H1 (cell line): Measurements from ENCODE around the gene ZNF565. TPM values are rescaled to one million over a fixed set of nuclear protein-coding genes. Genes with fewer than 3 reads are reported as not detected.

ENCODE experiments used
- CTCF ChIA-PET: fragments of 300-600 bp; sonication (Branson Sonifier 250); formaldehyde crosslinking; loops from one replicate; lab custom pipeline; 2021; ENCODE audit not compliant: partially characterized antibody; lab: Charles Lee
- POLR2A ChIA-PET: fragments of 300-600 bp; sonication (Branson Sonifier 250); formaldehyde crosslinking; loops from one replicate; lab custom pipeline; 2021; ENCODE audit warnings: inconsistent platforms; ENCODE audit not compliant: partially characterized antibody; lab: Charles Lee
- DNase-seq, 2 experiments: peaks; one replicate each; pipeline versions ENCODE4 v3.0.0 to v3.0.0-alpha.2; 2010 to 2022; ENCODE audit warnings: low spot score in 2 of 2, low read depth in 1 of 2, mixed read lengths in 1 of 2
- FAIRE-seq: peaks from 2 replicates; lab custom pipeline; 2011; peaks lifted over from hg19 to GRCh38; lab: Jason Lieb, UNC
- H2AFZ ChIP-seq: 2 replicates; pipeline ENCODE4 v1.8.1; 2012; ENCODE audit warnings: low read length, inconsistent platforms
- H2AK5ac ChIP-seq: 2 replicates; pipeline ENCODE4 v1.6.1; 2013; ENCODE audit warnings: low read depth, low read length
- H2BK120ac ChIP-seq: replicated peaks from 2 replicates; pipeline ENCODE3; 2013; ENCODE audit warnings: low read depth, low read length, inconsistent platforms
- H2BK12ac ChIP-seq: 2 replicates; pipeline ENCODE4 v1.6.1; 2013; ENCODE audit warnings: low read depth, low read length
- H2BK15ac ChIP-seq: 2 replicates; pipeline ENCODE4 v1.6.1; 2013; ENCODE audit warnings: low read length
- H2BK20ac ChIP-seq: 2 replicates; pipeline ENCODE4 v1.6.1; 2013; ENCODE audit warnings: low read length
- H2BK5ac ChIP-seq: 2 replicates; pipeline ENCODE4 v1.6.1; 2013; ENCODE audit warnings: low read depth, low read length
- H3K14ac ChIP-seq: 2 replicates; pipeline ENCODE4 v1.6.1; 2013; ENCODE audit warnings: inconsistent platforms; ENCODE audit not compliant: insufficient read length
- H3K18ac ChIP-seq: 2 replicates; pipeline ENCODE4 v1.6.1; 2013; ENCODE audit warnings: low read length; ENCODE audit errors: extremely low read depth
- H3K23ac ChIP-seq: 2 replicates; pipeline ENCODE4 v1.6.1; 2013; ENCODE audit warnings: inconsistent platforms; ENCODE audit not compliant: insufficient read length
- H3K23me2 ChIP-seq: 2 replicates; pipeline ENCODE4 v1.6.1; 2013; ENCODE audit warnings: low read depth, low read length
- H3K27ac ChIP-seq: 2 replicates; pipeline ENCODE4 v1.6.1; 2011; ENCODE audit warnings: low read depth, low read length, inconsistent platforms
- H3K27me3 ChIP-seq, 4 experiments: replicated peaks in 1 of 4; 1 replicate in 1 of 4; 2 replicates in 3 of 4; pipeline versions ENCODE4 v1.6.1 to v1.8.1; 2011 to 2013; ENCODE audit warnings: low read length in 3 of 4, mild to moderate bottlenecking in 3 of 4, inconsistent platforms in 2 of 4, mixed read lengths in 2 of 4, moderate library complexity in 1 of 4; ENCODE audit not compliant: control insufficient read depth in 3 of 4, insufficient read depth in 3 of 4; ENCODE audit errors: extremely low read depth in 1 of 4
- H3K36me3 ChIP-seq, 4 experiments: 2 replicates each; pipeline versions ENCODE4 v1.6.1 to v1.8.1; 2011 to 2013; ENCODE audit warnings: mild to moderate bottlenecking in 4 of 4, low read length in 3 of 4, moderate library complexity in 2 of 4, control low read depth in 1 of 4, inconsistent platforms in 1 of 4; ENCODE audit not compliant: insufficient read depth in 4 of 4, control insufficient read depth in 2 of 4
- H3K4ac ChIP-seq: replicated peaks from 2 replicates; pipeline ENCODE3; 2013; ENCODE audit warnings: low read length, low read depth, mixed read lengths, inconsistent platforms; ENCODE audit not compliant: insufficient read length
- H3K4me1 ChIP-seq, 4 experiments: replicated peaks in 1 of 4; 1 replicate in 1 of 4; 2 replicates in 3 of 4; pipeline versions ENCODE4 v1.6.1 to v1.8.1; 2011 to 2013; ENCODE audit warnings: low read length in 3 of 4, inconsistent platforms in 2 of 4, mixed read lengths in 1 of 4; ENCODE audit not compliant: insufficient read depth in 4 of 4, control insufficient read depth in 3 of 4
- H3K4me2 ChIP-seq, 2 experiments: 2 replicates each; pipeline versions ENCODE4 v1.6.1 to v1.8.1; 2011 to 2013; ENCODE audit warnings: low read depth in 2 of 2, low read length in 2 of 2, control low read depth in 1 of 2, inconsistent platforms in 1 of 2, mild to moderate bottlenecking in 1 of 2; ENCODE audit not compliant: insufficient read depth in 1 of 2
- H3K4me3 ChIP-seq, 4 experiments: fragments of 200-600, 300-600 bp in 1 of 4; sonication (generic), shearing (Covaris generic), sonication (Bioruptor Twin) in 1 of 4; 2 replicates each; pipeline versions ENCODE4 v1.5.1 to v1.8.1; 2011 to 2016; ENCODE audit warnings: low read length in 4 of 4, low read depth in 3 of 4, control low read depth in 2 of 4, inconsistent platforms in 2 of 4, mild to moderate bottlenecking in 2 of 4, mixed read lengths in 1 of 4, moderate library complexity in 1 of 4; ENCODE audit not compliant: insufficient read depth in 2 of 4; ENCODE audit errors: extremely low read depth in 1 of 4
- H3K56ac ChIP-seq: replicated peaks from 2 replicates; pipeline ENCODE3; 2013; ENCODE audit warnings: low read depth, mild to moderate bottlenecking, mixed read lengths, low read length, inconsistent platforms; ENCODE audit not compliant: insufficient read length
- H3K79me1 ChIP-seq: 2 replicates; pipeline ENCODE4 v1.6.1; 2013; ENCODE audit warnings: low read depth, low read length, control low read depth
- H3K79me2 ChIP-seq, 2 experiments: 2 replicates each; pipeline versions ENCODE4 v1.6.1 to v1.8.1; 2012 to 2013; ENCODE audit warnings: low read length in 2 of 2, mild to moderate bottlenecking in 2 of 2, inconsistent platforms in 1 of 2; ENCODE audit not compliant: insufficient read depth in 2 of 2, control insufficient read depth in 1 of 2
- H3K9ac ChIP-seq, 4 experiments: replicated peaks in 1 of 4; 1 replicate in 1 of 4; 2 replicates in 3 of 4; pipeline versions ENCODE4 v1.6.1 to v1.8.1; 2011 to 2013; ENCODE audit warnings: low read depth in 3 of 4, low read length in 3 of 4, control low read depth in 2 of 4, mild to moderate bottlenecking in 2 of 4, moderate library complexity in 2 of 4, inconsistent platforms in 1 of 4; ENCODE audit errors: extremely low read depth in 1 of 4
- H3K9me3 ChIP-seq, 2 experiments: 2 replicates each; pipeline versions ENCODE4 v1.6.1 to v1.8.1; 2012 to 2013; ENCODE audit warnings: mild to moderate bottlenecking in 2 of 2, moderate library complexity in 2 of 2, control low read depth in 1 of 2, inconsistent platforms in 1 of 2, low read depth in 1 of 2, low read length in 1 of 2, mixed read lengths in 1 of 2; ENCODE audit not compliant: insufficient read depth in 2 of 2
- H4K20me1 ChIP-seq, 2 experiments: replicated peaks in 1 of 2; 2 replicates each; pipeline versions ENCODE3 to v1.8.1; 2011 to 2013; ENCODE audit warnings: inconsistent platforms in 2 of 2, low read length in 2 of 2, mild to moderate bottlenecking in 1 of 2; ENCODE audit not compliant: insufficient read depth in 2 of 2, control insufficient read depth in 1 of 2
- H4K5ac ChIP-seq: 2 replicates; pipeline ENCODE4 v1.6.1; 2013; ENCODE audit warnings: low read length, low read depth, mixed read lengths, inconsistent platforms; ENCODE audit not compliant: insufficient read length
- H4K8ac ChIP-seq: 2 replicates; pipeline ENCODE4 v1.8.0; 2013; ENCODE audit warnings: mild to moderate bottlenecking, moderate library complexity, low read length, inconsistent platforms; ENCODE audit not compliant: insufficient read depth; ENCODE audit errors: extremely low read depth
- H4K91ac ChIP-seq: replicated peaks from 2 replicates; pipeline ENCODE3; 2013; ENCODE audit warnings: low read length, mixed read lengths, inconsistent platforms; ENCODE audit not compliant: insufficient read length
- ATF3 ChIP-seq: IDR thresholded peaks from 2 replicates; pipeline ENCODE4 v1.6.1; 2011; ENCODE audit warnings: low read depth, mild to moderate bottlenecking, low read length; ENCODE audit not compliant: insufficient read depth
- EGR1 ChIP-seq: IDR thresholded peaks from 2 replicates; pipeline ENCODE4 v1.6.1; 2011; ENCODE audit warnings: low read depth, low read length, borderline replicate concordance
- JUN ChIP-seq: IDR thresholded peaks from 2 replicates; pipeline ENCODE4 v1.6.1; 2011; ENCODE audit warnings: low read depth, mild to moderate bottlenecking, improper control_type of control experiment, low read length
- MAX ChIP-seq: IDR thresholded peaks from 2 replicates; pipeline ENCODE4 v1.6.1; 2012; ENCODE audit warnings: inconsistent platforms
- SP1 ChIP-seq: IDR thresholded peaks from 2 replicates; pipeline ENCODE4 v1.6.1; 2011; ENCODE audit warnings: low read depth, low read length
- SUZ12 ChIP-seq: fragments of 200-600 bp; sonication (generic); IDR thresholded peaks from 2 replicates; pipeline ENCODE4 v1.6.1; 2012; ENCODE audit warnings: mild to moderate bottlenecking, inconsistent platforms, low read length, moderate library complexity, mixed read lengths
- WGBS, 2 experiments: shearing (Covaris generic) in 1 of 2; methylation state at CpG; one replicate each; pipeline versions ENCODE4 v1.1.6 to v1.1.7; 2013 to 2015; ENCODE audit warnings: low lambda C conversion rate in 2 of 2, mixed read lengths in 2 of 2, inconsistent platforms in 1 of 2, low coverage in 1 of 2, missing lambda C conversion rate in 1 of 2; ENCODE audit not compliant: insufficient replicate concordance in 2 of 2, insufficient coverage in 1 of 2, insufficient read length in 1 of 2; ENCODE audit errors: extremely low coverage in 1 of 2, missing lambda C conversion rate in 1 of 2; 5-methylcytosine and 5-hydroxymethylcytosine counted together
- polyA plus RNA-seq, 7 experiments: library from polyadenylated mRNA; depleted of rRNA in 3 of 7; stranded (reverse) in 5 of 7; unstranded in 2 of 7; fragments of >200 nt in 5 of 7; fragments of 200-250 nt in 2 of 7; gene quantifications; 1 replicate in 5 of 7; 2 replicates in 1 of 7; 4 replicates in 1 of 7; pipeline versions ENCODE4 v1.2.1 to v1.2.3, GENCODE V29; 2011 to 2013; ENCODE audit warnings: missing spikeins in 2 of 7, mixed read lengths in 2 of 7
- total RNA-seq: library from RNA; stranded (reverse); fragmentation: NEBNext Ultra II Directional; extraction: Animal tissue kit (Norgen Biotek cat#: 25700); gene quantifications from 2 replicates; pipeline ENCODE4 v1.2.1, GENCODE V29; 2021

Gene ZNF565
- total and polyA plus RNA-seq, 2 of the 8 experiments (the other 6 are each of a cell fraction or from before 2014, with no cell fraction given), result 0.89 to 3.1 TPM

- H3K9ac ChIP-seq, result no peak overlapping the region
- no peaks in the 10 kb centered on the region for H3K23me2 ChIP-seq
- H3K14ac ChIP-seq, result no peak overlapping the region
- H3K4me1 ChIP-seq, result no peaks in the 10 kb centered on the region; a peak in 1 of 7 replicates
- no peaks in the 10 kb centered on the region for H3K79me1 ChIP-seq
- H3K18ac ChIP-seq, result no peak overlapping the region
- H4K8ac ChIP-seq, result no peak overlapping the region
- WGBS, 2 experiments, result 91% methylated on average over 16 of the region's 20 CpGs; no CpG with 5 or more reads in 1 of the 2 experiments
- DNase-seq (no peak), FAIRE-seq (no peak)
- peaks cover 0 to 2% (median 0%) of the 10 kb centered on the region in 4 experiments; a peak in 1 of 8 replicates for H3K36me3 ChIP-seq
- H2AK5ac ChIP-seq, result no peak overlapping the region
- ChIA-PET CTCF (no interaction called here), POLR2A (no interaction called here)
- no peak overlapping the region for H2BK20ac ChIP-seq
- H2BK120ac ChIP-seq, result no peak overlapping the region
- H3K4me3 ChIP-seq, result no peak overlapping the region
- no peak overlapping the region for H3K56ac ChIP-seq
- no peaks in the 10 kb centered on the region for H4K20me1 ChIP-seq
- no peak overlapping the region for H3K4me2 ChIP-seq
- no peak overlapping the region for H4K91ac ChIP-seq
- H2BK12ac ChIP-seq, result no peak overlapping the region
- TF ChIP-seq JUN (no peak), MAX (no peak), ATF3 (no peak), EGR1 (no peak), SUZ12 (no peak), SP1 (no peak)
- H2BK15ac ChIP-seq, result no peak overlapping the region
- H3K4ac ChIP-seq, result no peak overlapping the region
- no peaks in the 10 kb centered on the region for H3K79me2 ChIP-seq
- H3K27ac ChIP-seq, result no peak overlapping the region
- no peak overlapping the region for H3K23ac ChIP-seq
- no peak overlapping the region for H4K5ac ChIP-seq
- H3K9me3 ChIP-seq, result peaks cover 6 to 54% of the 10 kb centered on the region in 2 experiments
- no peak overlapping the region for H2AFZ ChIP-seq
- no peak overlapping the region for H2BK5ac ChIP-seq
- no peaks in the 10 kb centered on the region for H3K27me3 ChIP-seq
Observed at GRCh38 chr19:36259211-36259610, 44.7 kb upstream of the ZNF565 start.
